NT2/D1 (cell line): ENCODE measurements around the gene GMNC.

Source experiments
- SUZ12 ChIP-seq: IDR thresholded peaks from 2 replicates; pipeline ENCODE4 v1.6.1; 2011; ENCODE audit not compliant: insufficient read length, insufficient read depth; ENCODE audit errors: extremely low read depth
- YY1 ChIP-seq: IDR thresholded peaks from 2 replicates; pipeline ENCODE4 v1.6.1; 2011; ENCODE audit not compliant: insufficient read length, insufficient read depth
- ZNF274 ChIP-seq: IDR thresholded peaks from 2 replicates; pipeline ENCODE4 v1.6.1; 2011; ENCODE audit warnings: mild to moderate bottlenecking, low read depth, low read length

GRCh38 chr3:190810957-190811356 is 51.5 kb downstream of the GMNC start:
- TF ChIP-seq ZNF274 (no peak), YY1 (no peak), SUZ12 (no peak)
